HCT116 (cell line): ENCODE measurements around the gene GPR157.

Experiments
- CEBPB ChIP-seq: IDR thresholded peaks from 2 replicates; pipeline ENCODE4 v1.6.1; 2012; ENCODE audit warnings: low read depth
- CTCF ChIP-seq, 3 experiments: fragments of 200-600 bp in 1 of 3; sonication (generic) in 1 of 3; IDR thresholded peaks in 2 of 3; conservative IDR thresholded peaks in 1 of 3; 2 replicates each; pipeline ENCODE4 v1.5.1; 2012 to 2017; ENCODE audit warnings: low read depth in 2 of 3, low read length in 2 of 3, antibody characterized with exemption in 1 of 3, borderline replicate concordance in 1 of 3, control low read depth in 1 of 3, mild to moderate bottlenecking in 1 of 3, mixed read lengths in 1 of 3, mixed run types in 1 of 3, moderate library complexity in 1 of 3; ENCODE audit not compliant: insufficient read depth in 1 of 3
- EGR1 ChIP-seq: IDR thresholded peaks from 2 replicates; pipeline ENCODE4 v1.6.1; 2012; ENCODE audit warnings: low read depth
- EZH2 ChIP-seq: fragments of 200-600 bp; sonication (generic); IDR thresholded peaks from 2 replicates; pipeline ENCODE4 v1.6.1; 2017; ENCODE audit warnings: antibody characterized with exemption, mixed run types
- EZH2phosphoT487 ChIP-seq: fragments of 200-600 bp; IDR thresholded peaks from 2 replicates; pipeline ENCODE4 v1.6.1; 2018; ENCODE audit warnings: antibody characterized with exemption, borderline replicate concordance
- FOSL1 ChIP-seq: IDR thresholded peaks from 2 replicates; pipeline ENCODE4 v1.6.1; 2012; ENCODE audit warnings: low read depth
- JUND ChIP-seq: IDR thresholded peaks from 2 replicates; pipeline ENCODE4 v1.6.1; 2012
- REST ChIP-seq: IDR thresholded peaks from 2 replicates; pipeline ENCODE4 v1.6.1; 2012; ENCODE audit warnings: low read depth
- SIN3A ChIP-seq: IDR thresholded peaks from 2 replicates; pipeline ENCODE4 v1.6.1; 2012; ENCODE audit warnings: low read depth
- SRF ChIP-seq: IDR thresholded peaks from 2 replicates; pipeline ENCODE4 v1.6.1; 2012; ENCODE audit warnings: low read depth
- TCF7L2 ChIP-seq: IDR thresholded peaks from 2 replicates; pipeline ENCODE4 v1.7.0; 2011; ENCODE audit warnings: borderline replicate concordance, inconsistent platforms; ENCODE audit not compliant: insufficient read depth, insufficient read length; ENCODE audit errors: extremely low read depth
- YY1 ChIP-seq: IDR thresholded peaks from 2 replicates; pipeline ENCODE4 v1.6.1; 2011; ENCODE audit warnings: low read length, low read depth, moderate library complexity, mild to moderate bottlenecking; ENCODE audit not compliant: insufficient replicate concordance; ENCODE audit errors: extremely low read depth
- TF ChIP-seq, protein P1 (sequence below): IDR thresholded peaks from 2 replicates; pipeline ENCODE4 v1.6.1; 2011; ENCODE audit warnings: mild to moderate bottlenecking, low read length, moderate library complexity; ENCODE audit not compliant: insufficient replicate concordance; ENCODE audit errors: extremely low read depth
- TF ChIP-seq, protein P2 (sequence below): IDR thresholded peaks from 2 replicates; pipeline ENCODE4 v1.6.1; 2012

GRCh38 chr1:9095818-9096217 lies 33.1 kb downstream of the GPR157 start:
- no peak for TF ChIP-seq EGR1
- no peak for TF ChIP-seq CTCF (IDR thresholded peaks at IDR 0.05 in 2 of 3, conservative IDR thresholded peaks at IDR 0.05 in 1 of 3; ENCODE audit: borderline replicate concordance in 1 of 3, insufficient read depth in 1 of 3, low read depth in 2 of 3, low read length in 2 of 3)
- no peak for TF ChIP-seq CEBPB
- TF ChIP-seq, protein P1, sequence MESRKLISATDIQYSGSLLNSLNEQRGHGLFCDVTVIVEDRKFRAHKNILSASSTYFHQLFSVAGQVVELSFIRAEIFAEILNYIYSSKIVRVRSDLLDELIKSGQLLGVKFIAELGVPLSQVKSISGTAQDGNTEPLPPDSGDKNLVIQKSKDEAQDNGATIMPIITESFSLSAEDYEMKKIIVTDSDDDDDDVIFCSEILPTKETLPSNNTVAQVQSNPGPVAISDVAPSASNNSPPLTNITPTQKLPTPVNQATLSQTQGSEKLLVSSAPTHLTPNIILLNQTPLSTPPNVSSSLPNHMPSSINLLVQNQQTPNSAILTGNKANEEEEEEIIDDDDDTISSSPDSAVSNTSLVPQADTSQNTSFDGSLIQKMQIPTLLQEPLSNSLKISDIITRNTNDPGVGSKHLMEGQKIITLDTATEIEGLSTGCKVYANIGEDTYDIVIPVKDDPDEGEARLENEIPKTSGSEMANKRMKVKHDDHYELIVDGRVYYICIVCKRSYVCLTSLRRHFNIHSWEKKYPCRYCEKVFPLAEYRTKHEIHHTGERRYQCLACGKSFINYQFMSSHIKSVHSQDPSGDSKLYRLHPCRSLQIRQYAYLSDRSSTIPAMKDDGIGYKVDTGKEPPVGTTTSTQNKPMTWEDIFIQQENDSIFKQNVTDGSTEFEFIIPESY = no peak
- no peak for TF ChIP-seq FOSL1
- TF ChIP-seq, protein P2, sequence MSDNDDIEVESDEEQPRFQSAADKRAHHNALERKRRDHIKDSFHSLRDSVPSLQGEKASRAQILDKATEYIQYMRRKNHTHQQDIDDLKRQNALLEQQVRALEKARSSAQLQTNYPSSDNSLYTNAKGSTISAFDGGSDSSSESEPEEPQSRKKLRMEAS = no peak
- no peak for TF ChIP-seq SRF
- no peak for TF ChIP-seq YY1
- no peak for TF ChIP-seq REST
- no peak for TF ChIP-seq TCF7L2
- no peak for TF ChIP-seq JUND
- TF ChIP-seq EZH2phosphoT487 = no peak
- TF ChIP-seq SIN3A = no peak
- TF ChIP-seq EZH2 = no peak
